Kidney (tissue), 14 donors: ENCODE measurements around the gene MRPL33. TPM values are rescaled to one million over a fixed set of nuclear protein-coding genes. Genes with fewer than 3 reads are reported as not detected.

Experiments
- DNase-seq, 5 donors: peaks; one replicate each; pipeline ENCODE4 v3.0.0-alpha.2; 2013 to 2020
- FAIRE-seq: peaks from 2 replicates; lab custom pipeline; 2012; peaks lifted over from hg19 to GRCh38; lab: Jason Lieb, UNC
- H3K27ac ChIP-seq, 2 donors: one replicate each; pipeline ENCODE4 v1.7.0; 2013; ENCODE audit warnings: low read depth in 2 of 2, low read length in 2 of 2, inconsistent platforms in 1 of 2
- H3K27me3 ChIP-seq: one replicate; pipeline ENCODE4 v1.7.1; 2013; ENCODE audit warnings: low read length, inconsistent platforms; ENCODE audit not compliant: control insufficient read depth, insufficient read depth
- H3K36me3 ChIP-seq, 3 donors: one replicate each; pipeline versions ENCODE4 v1.7.0 to v1.7.1; 2013; ENCODE audit warnings: low read length in 3 of 3, control low read depth in 1 of 3, inconsistent platforms in 1 of 3; ENCODE audit not compliant: insufficient read depth in 3 of 3, control insufficient read depth in 2 of 3
- H3K4me1 ChIP-seq, 3 donors: one replicate each; pipeline versions ENCODE4 v1.7.0 to v1.7.1; 2013; ENCODE audit warnings: low read length in 3 of 3, inconsistent platforms in 1 of 3, low read depth in 1 of 3; ENCODE audit not compliant: control insufficient read depth in 2 of 3, insufficient read depth in 2 of 3
- H3K4me3 ChIP-seq, 3 donors: one replicate each; pipeline versions ENCODE4 v1.7.0 to v1.8.1; 2013; ENCODE audit warnings: low read length in 3 of 3, control low read depth in 1 of 3, inconsistent platforms in 1 of 3
- H3K9ac ChIP-seq, 3 donors: one replicate each; pipeline versions ENCODE4 v1.7.0 to v1.7.1; 2013; ENCODE audit warnings: low read length in 3 of 3, control low read depth in 1 of 3, inconsistent platforms in 1 of 3
- H3K9me3 ChIP-seq, 3 donors: one replicate each; pipeline versions ENCODE4 v1.7.0 to v1.7.1; 2013; ENCODE audit warnings: low read length in 3 of 3, control low read depth in 1 of 3, inconsistent platforms in 1 of 3; ENCODE audit not compliant: control insufficient read depth in 2 of 3, insufficient read depth in 1 of 3
- intact Hi-C: fragments of 100-400 bp; cut with DNase I; formaldehyde crosslinking; loops from one replicate; pipeline ENCODE4 v1.11.1; 2022
- polyA plus RNA-seq: library from polyadenylated mRNA; stranded (reverse); fragments of 350-450 nt; fragmentation: Illumina TruSeq; extraction: RNeasy Lipid Tissue Mini Kit (QIAGEN cat#74804); gene quantifications from one replicate; pipeline ENCODE4 v1.2.3, GENCODE V29; 2014; ENCODE audit warnings: low read depth, low replicate concordance; ENCODE audit not compliant: insufficient read depth
- total RNA-seq: library from RNA; stranded (reverse); fragmentation: NEBNext Ultra II Directional; extraction: Animal tissue kit (Norgen Biotek cat#: 25700); gene quantifications from one replicate; pipeline ENCODE4 v1.2.1, GENCODE V29; 2021
- TF ChIP-seq, protein P1 (sequence below): IDR thresholded peaks from 3 replicates; pipeline ENCODE4 v1.5.1; 2012; ENCODE audit warnings: mild to moderate bottlenecking, moderate library complexity, borderline replicate concordance; ENCODE audit not compliant: insufficient read depth; ENCODE audit errors: extremely low read depth
- donor health status: control.
- donor health status: control.
- donor health status: control.
- donor health status: control.
- donor health status: control.
- donor health status: DM: yes; HTN: yes; CAD: no.
- donor health status: Normal renal cell carcinoma (clear cell type).

The MRPL33 gene
- total and polyA plus RNA-seq, 2 donors from 2014 or later, result 107 to 312 TPM

DNA sequence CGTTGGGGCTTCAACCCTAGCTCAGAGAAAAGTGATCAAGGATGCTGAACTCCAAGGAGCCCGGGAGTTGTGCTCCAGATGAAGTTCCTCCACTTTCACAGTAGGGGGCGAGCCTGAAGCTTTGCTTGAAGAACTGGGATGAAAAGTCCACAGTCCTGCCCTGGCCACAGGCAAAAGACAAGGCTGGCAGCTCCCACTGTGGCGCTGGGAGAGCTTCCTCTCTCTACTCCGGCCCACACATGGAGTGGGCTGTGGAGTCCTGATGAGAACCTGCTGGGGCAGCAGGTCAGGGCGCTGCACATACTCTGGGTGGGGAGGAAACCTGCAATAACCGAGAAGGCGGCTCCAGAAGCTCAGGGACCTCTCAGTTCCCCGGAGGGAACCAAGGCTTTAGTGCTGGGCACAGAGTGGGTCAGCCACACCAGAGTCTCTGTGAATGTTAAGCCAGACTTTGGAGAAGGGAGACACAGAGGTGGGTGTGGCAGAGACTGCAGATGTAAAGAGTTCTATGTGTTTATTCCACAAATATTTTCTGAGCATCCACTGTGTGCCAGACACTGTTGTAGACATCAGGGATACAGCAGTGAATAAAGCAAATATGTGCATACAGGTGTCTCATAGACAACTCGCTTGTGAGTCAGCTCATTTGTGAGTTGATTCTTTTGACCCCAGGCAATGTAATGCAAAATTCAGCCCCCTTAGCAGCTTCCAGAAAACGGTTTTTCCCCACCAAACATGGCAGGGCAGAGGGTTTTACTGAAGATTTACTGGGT, 48.0 kb upstream of the MRPL33 start:
- TF ChIP-seq, protein P1, sequence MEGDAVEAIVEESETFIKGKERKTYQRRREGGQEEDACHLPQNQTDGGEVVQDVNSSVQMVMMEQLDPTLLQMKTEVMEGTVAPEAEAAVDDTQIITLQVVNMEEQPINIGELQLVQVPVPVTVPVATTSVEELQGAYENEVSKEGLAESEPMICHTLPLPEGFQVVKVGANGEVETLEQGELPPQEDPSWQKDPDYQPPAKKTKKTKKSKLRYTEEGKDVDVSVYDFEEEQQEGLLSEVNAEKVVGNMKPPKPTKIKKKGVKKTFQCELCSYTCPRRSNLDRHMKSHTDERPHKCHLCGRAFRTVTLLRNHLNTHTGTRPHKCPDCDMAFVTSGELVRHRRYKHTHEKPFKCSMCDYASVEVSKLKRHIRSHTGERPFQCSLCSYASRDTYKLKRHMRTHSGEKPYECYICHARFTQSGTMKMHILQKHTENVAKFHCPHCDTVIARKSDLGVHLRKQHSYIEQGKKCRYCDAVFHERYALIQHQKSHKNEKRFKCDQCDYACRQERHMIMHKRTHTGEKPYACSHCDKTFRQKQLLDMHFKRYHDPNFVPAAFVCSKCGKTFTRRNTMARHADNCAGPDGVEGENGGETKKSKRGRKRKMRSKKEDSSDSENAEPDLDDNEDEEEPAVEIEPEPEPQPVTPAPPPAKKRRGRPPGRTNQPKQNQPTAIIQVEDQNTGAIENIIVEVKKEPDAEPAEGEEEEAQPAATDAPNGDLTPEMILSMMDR, result peak; percentile 85
- Histone ChIP-seq H3K9me3 (no peaks in the 10 kb centered on the region), H3K4me3 (no peak overlapping the region), H3K4me1 (peaks cover 0 to 26% (median 19%) of the 10 kb centered on the region in 3 donors), H3K9ac (peak overlapping the region in 1 of 3 donors; percentile 10), H3K27ac (peak overlapping the region; percentile 15 to 78), H3K27me3 (no peaks in the 10 kb centered on the region), H3K36me3 (no peaks in the 10 kb centered on the region)
- DNase-seq (peak in 4 of 5 donors; percentile 75 to 91 (median 83)), FAIRE-seq (peak; percentile 8)
- intact Hi-C loops, result no loop called here

DNA sequence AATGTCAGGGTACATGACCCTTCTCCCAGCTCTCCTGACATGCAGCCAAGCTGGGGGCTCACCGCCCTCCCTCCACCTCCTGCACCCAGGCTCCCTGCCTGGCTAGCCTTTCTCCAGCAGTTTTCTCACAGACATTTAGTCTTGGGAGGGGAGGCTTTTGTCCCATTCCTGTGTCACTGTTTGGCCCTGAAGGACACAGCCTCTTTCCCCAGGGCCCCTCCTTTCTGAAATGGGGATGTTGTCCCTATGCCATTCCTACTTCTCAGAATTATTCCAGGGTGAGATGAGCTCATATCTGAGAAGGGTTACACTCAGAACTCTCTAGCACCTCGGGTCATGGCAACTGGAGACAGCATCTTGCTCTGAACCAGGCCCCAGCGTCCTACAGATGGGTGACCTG, 47.3 kb upstream of the MRPL33 start:
- intact Hi-C loops, result no loop called here
- Histone ChIP-seq H3K4me1 (peaks cover 0 to 30% (median 25%) of the 10 kb centered on the region in 3 donors), H3K27ac (peak overlapping the region; percentile 15 to 78), H3K9ac (peak overlapping the region in 1 of 3 donors; percentile 10), H3K36me3 (no peaks in the 10 kb centered on the region), H3K9me3 (no peaks in the 10 kb centered on the region), H3K4me3 (no peak overlapping the region), H3K27me3 (no peaks in the 10 kb centered on the region)
- no peak for FAIRE-seq
- TF ChIP-seq, protein P1, result no peak
- DNase-seq, result no peak

DNA sequence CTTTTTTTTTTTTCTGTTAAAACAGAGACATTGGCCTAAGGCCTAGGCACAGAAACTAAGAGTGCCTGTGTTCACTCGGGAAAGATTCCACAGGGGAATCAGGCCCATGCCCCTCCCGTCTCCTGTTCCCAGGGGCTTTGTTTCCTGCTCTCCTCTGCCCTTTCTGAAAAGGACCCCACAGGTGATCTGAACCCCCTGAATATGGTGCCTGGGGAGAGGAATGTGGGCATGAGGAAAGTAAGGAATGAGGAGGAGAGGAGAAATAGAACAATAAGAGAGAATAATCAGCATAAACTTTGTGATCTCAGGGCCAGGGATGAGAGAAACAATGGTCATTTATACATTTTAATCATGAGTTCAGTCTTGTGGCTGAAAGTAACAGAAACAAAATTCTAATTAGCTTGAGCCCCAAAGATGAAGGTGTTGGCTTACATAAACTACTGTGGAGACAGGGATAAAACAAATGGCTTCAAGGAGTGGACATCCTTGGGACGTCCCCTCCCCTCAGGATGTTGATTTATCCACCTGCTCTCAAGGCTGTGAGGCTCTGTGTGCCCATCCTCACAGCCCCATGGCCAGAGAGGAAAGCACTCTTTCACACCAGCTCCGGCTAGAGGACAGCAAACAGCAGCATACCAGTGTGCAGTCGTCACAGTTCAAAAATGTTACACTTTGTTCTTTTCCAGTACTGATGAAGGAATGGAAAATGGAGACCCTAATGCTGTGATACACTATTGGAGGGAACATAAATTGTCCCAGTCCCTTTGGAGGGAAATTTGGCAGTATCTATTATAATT, 46.4 kb upstream of the MRPL33 start:
- Histone ChIP-seq H3K27ac (peak overlapping the region; percentile 58 to 78), H3K27me3 (no peaks in the 10 kb centered on the region), H3K36me3 (no peaks in the 10 kb centered on the region), H3K4me3 (no peak overlapping the region), H3K9ac (peak overlapping the region in 1 of 3 donors; percentile 25), H3K9me3 (no peaks in the 10 kb centered on the region), H3K4me1 (peaks cover 4 to 38% (median 33%) of the 10 kb centered on the region in 3 donors)
- TF ChIP-seq, protein P1, result no peak
- FAIRE-seq, result no peak
- intact Hi-C loops, result no loop called here
- DNase-seq, result peak in 2 of 5 donors; percentile 56 to 66
